GM20431 (cell line): ENCODE data around the gene PHAX.
"Not testable (repeated sequence)": the region's sequence is repeated elsewhere in the genome, so short reads cannot be mapped to it uniquely, and the experiment has no call there.

Experiments
- in situ Hi-C: fragments of 300-500 bp; cut with MseI, MboI; formaldehyde crosslinking; loops from one replicate; pipeline ENCODE4 v1.15.0; 2020; ENCODE audit warnings: low sequenced_read_pairs; ENCODE audit not compliant: unreplicated experiment

The PHAX gene

GRCh38 chr5:126599971-126600630 lies 646 bp upstream of the PHAX start:
- in situ Hi-C loops: not testable (repeated sequence)

GRCh38 chr5:126603402-126603991 lies 2.8 kb downstream of the PHAX start:
- in situ Hi-C loops: no loop called here

- in situ Hi-C loops: no loop called here
Measured at GRCh38 chr5:126605525-126605924, 4.8 kb downstream of the PHAX start.

- in situ Hi-C loops: no loop called here
Measured at GRCh38 chr5:126610160-126610559, 9.4 kb downstream of the PHAX start.

GRCh38 chr5:126610616-126611015 lies 9.9 kb downstream of the PHAX start:
- in situ Hi-C loops: no loop called here

GRCh38 chr5:126613941-126614592 lies 13.3 kb downstream of the PHAX start:
- in situ Hi-C loops: no loop called here

GRCh38 chr5:126615286-126615685 lies 14.5 kb downstream of the PHAX start:
- in situ Hi-C loops: no loop called here

- in situ Hi-C loops: not testable (repeated sequence)
Measured at GRCh38 chr5:126617603-126618002, 16.9 kb downstream of the PHAX start.

- in situ Hi-C loops: no loop called here
Measured at GRCh38 chr5:126619781-126620180, 19.0 kb downstream of the PHAX start.

- in situ Hi-C loops: no loop called here
Measured at GRCh38 chr5:126624534-126624933, 23.8 kb downstream of the PHAX start.

- in situ Hi-C loops: loop anchor here (25.0 kb wide), 2 partner anchors 684 to 859 kb away; no protein-coding TSS in a partner anchor
Measured at GRCh38 chr5:126628102-126628501, 27.4 kb downstream of the PHAX start.

GRCh38 chr5:126631920-126632319 lies 31.2 kb downstream of the PHAX start:
- in situ Hi-C loops: loop anchor here (25.0 kb wide), 2 partner anchors 680 to 855 kb away; no protein-coding TSS in a partner anchor

- in situ Hi-C loops: loop anchor here (25.0 kb wide), 2 partner anchors 679 to 854 kb away; no protein-coding TSS in a partner anchor
Measured at GRCh38 chr5:126633552-126633951, 32.8 kb downstream of the PHAX start.

- in situ Hi-C loops: loop anchor here (25.0 kb wide), 2 partner anchors 677 to 852 kb away; no protein-coding TSS in a partner anchor
Measured at GRCh38 chr5:126635585-126635984, 34.8 kb downstream of the PHAX start.

GRCh38 chr5:126636956-126637355 lies 36.2 kb downstream of the PHAX start:
- in situ Hi-C loops: loop anchor here (25.0 kb wide), 2 partner anchors 675 to 850 kb away; no protein-coding TSS in a partner anchor

- in situ Hi-C loops: loop anchor here (25.0 kb wide), 2 partner anchors 671 to 846 kb away; no protein-coding TSS in a partner anchor
Measured at GRCh38 chr5:126640866-126641265, 40.1 kb downstream of the PHAX start.

- in situ Hi-C loops: loop anchor here (25.0 kb wide), 2 partner anchors 671 to 846 kb away; no protein-coding TSS in a partner anchor
Measured at GRCh38 chr5:126641387-126641786, 40.6 kb downstream of the PHAX start.

- in situ Hi-C loops: loop anchor here (25.0 kb wide), 2 partner anchors 667 to 842 kb away; no protein-coding TSS in a partner anchor
Measured at GRCh38 chr5:126645132-126645531, 44.4 kb downstream of the PHAX start.

- in situ Hi-C loops: loop anchor here (25.0 kb wide), 2 partner anchors 665 to 840 kb away; no protein-coding TSS in a partner anchor
Measured at GRCh38 chr5:126647071-126647470, 46.3 kb downstream of the PHAX start.

- in situ Hi-C loops: loop anchor here (25.0 kb wide), 2 partner anchors 664 to 839 kb away; no protein-coding TSS in a partner anchor
Measured at GRCh38 chr5:126648471-126648870, 47.7 kb downstream of the PHAX start.
